NCI-H2227 treated with DMSO at 0.1 percent for 48 hours (cell line): ENCODE results near the gene THSD7B.

Experiments used
- DNase-seq: peaks from one replicate; lab custom pipeline; 2025; lab: John Stamatoyannopoulos, UW

The THSD7B gene

DNA sequence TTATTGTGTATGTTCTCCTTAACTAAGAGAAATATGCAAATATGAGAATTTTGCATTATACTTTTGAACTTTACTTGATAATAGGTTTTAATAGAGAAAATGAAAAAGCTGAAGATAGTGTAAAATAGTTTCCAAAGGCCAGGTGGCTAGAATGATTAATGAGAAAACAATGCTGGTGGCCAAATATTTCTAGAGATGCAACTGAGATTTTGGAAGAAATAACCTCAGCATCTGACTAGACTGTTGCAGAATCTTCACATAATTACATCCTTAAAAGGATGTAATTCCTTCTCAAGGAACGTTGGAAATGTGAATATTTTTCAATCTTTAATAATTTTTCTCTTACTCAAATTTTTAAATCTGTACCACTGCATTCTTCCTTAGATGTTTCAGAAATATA lies 434.4 kb downstream of the THSD7B start:
- no peak for DNase-seq

DNA sequence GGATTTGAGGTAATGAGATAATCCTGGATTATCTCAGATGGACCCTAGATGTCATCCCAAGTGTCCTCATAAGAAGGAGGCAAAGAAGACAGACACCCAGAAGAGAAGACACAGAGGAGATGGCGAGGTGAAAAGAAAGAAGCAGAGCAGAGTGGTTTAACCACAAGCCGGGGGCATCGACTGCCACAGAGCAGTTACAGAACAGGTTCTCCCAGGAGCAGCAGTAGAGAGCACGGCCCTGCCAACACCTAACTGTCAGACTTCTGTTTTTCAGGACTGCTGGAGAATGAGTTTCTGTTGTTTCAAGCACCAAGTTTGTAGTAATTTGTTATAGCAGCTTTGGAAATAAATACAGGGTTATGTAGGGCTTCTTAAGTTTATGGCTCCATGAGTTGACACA lies 437.0 kb downstream of the THSD7B start:
- no peak for DNase-seq

DNA sequence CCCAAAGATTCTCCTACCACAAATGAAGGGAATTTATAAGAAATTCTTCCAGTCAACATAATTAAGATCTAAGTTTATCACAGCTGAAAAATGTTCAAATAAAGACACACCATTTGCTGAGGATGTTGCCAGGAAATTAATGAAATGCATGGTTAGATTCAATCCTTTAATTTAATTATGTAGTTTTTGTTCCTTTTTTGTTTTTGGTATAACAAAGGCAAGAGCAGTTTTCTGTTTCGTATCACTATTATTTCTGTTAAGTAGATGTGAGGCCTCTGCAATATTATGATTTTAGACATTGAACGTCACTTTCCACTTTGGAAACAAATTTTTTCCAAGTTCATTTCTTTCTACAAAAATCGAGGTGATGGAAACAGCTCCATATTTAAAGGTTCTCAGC lies 440.0 kb downstream of the THSD7B start:
- DNase-seq, result no peak

DNA sequence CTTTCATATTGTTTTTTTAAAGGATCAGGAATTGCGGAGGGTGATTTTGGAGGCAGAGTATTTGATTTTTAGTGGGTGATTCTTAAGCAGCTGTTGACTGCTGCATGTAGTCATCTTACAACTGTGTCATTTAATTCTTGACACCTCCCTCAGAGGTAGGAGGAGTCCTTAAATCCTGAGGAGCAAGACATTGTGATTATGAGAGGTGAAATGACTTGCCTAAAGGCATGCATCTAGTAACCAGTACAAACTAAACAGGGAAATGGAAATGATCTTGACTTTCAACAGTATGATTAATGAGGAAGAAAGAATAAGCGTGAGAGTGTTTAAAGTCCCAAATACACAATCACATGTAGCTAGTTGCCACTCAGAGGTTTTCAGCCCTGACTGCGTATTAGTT lies 440.7 kb downstream of the THSD7B start:
- DNase-seq, result no peak

DNA sequence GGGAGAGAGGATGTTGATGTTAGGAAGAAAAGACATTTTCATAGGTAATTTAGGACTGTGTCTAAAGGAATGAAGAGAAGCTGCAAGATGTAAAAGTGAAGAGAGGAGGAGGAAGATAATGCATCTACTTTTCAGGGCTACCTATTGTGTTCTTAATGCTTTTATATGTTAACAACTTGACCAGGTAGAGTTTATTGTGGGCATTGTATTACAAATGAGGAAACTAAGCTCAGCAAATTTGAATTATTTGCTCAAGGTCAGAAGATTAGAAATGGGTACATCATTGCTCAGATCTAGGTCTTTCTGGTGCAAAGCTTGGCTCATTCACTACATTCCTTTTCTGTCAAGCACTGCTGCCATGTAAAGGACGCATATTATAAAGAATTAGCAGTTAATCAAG lies 441.7 kb downstream of the THSD7B start:
- DNase-seq, result no peak

DNA sequence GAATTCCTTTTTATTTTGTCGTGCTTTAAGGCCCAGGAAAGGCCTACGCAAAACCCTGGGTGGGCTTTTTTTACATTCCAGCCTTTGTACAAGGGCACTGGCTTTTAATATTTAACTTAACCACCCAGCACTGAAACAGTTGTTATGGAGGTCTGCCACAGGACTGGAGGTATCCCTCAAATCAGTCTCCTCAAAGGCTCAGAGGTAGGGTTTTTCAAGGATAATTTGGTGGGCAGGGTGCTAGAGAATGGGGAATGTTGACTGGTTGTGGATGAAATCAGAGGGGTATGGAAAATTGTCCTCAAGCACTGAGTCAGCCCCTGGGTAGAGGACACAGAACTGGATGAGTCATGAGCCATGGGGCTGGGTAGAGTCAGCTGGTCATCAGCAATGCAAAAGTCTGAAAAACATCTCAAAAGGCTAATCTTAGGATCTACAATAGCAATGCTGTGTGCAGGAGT lies 443.1 kb downstream of the THSD7B start:
- DNase-seq, result no peak

DNA sequence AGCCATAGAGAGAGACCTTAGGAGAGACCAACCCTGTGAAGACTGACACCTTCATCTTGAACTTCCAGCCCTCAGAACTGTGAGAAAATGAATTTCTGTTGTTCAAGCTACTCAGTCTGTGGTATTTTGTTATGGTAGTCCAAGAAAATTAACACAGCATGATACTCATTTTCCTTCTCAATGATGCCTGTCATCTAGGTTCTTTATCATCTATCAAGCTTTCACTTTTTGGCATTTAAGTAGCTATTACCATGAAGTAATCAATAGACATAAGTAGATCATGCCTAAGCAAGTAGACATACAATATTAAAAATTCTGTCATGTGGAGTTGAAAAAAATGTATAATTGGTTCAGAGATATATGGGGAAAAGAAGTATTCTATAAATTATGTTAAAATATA lies 444.7 kb downstream of the THSD7B start:
- peak; percentile 20 for DNase-seq

DNA sequence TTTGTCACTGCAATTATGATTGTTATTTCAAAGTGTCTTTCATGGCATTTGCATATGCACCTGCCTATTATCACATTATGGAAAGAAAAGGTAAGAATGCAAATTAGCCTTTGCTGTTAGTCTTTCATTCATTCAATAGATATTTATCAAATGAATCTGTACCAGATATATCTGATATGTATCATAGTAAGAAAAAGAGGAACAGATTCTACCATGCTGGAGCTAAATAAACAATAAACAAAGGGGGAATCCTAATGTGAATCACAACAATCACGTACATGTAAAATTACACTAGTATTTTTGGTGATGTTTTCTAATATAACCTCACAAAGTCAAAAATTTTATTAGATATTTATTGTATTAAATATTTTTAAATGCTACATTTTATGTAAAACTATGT lies 446.4 kb downstream of the THSD7B start:
- DNase-seq, result no peak

DNA sequence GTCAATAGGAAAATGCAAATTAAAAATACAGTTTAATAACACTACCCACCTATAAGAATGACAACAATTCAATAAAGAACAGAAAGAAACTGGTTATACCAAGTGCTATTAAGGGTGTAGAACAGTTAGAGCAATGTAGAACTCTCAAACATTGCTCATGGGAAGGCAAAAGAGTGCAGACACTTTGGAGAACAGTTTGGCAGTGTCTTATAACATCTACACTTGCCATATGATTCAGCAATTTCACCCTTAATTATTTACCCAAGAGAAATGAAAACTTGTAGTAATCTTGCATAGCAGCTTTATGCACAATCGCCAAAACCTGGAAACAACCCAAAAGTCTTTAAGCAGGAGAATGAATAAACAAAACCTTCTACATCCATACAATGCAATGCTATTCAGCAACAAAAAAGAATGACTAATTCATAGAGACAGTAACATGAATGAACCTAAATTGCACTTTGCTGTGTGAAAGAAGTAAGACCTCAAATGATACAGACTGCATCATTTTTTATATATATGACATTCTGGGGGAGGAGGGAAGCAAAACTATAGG lies 455.2 kb downstream of the THSD7B start:
- DNase-seq, result no peak

DNA sequence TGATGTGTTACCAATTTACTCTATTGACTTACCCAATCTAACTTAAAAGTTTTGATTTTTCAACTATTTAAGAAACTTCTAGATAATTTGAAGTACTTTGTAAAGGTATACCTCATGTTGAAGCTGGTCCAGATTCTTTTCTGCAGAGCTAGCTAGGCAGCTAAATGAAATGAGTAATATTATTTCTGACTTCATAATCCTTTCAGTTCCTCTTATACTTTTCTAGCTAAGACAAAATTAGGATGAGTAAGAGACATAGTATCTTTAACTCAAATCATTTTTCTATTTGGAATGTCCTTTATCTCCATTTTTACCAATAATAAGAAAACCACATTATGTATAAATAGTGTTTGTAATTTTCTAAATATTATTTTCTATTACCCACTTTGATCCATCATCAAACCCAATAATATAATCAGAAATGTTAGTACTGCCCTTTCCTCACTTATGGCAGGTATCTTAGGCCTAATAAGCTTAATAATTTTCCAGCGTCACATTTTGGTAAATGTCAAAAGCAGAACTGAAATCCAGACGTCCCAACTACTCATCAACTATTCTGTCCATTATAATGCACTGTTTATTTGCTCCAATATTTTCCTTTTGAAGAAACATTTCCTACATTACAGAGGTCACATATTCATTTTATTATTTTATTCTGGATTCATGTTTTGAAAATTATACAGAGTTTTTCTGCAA lies 456.6 kb downstream of the THSD7B start:
- DNase-seq, result no peak

DNA sequence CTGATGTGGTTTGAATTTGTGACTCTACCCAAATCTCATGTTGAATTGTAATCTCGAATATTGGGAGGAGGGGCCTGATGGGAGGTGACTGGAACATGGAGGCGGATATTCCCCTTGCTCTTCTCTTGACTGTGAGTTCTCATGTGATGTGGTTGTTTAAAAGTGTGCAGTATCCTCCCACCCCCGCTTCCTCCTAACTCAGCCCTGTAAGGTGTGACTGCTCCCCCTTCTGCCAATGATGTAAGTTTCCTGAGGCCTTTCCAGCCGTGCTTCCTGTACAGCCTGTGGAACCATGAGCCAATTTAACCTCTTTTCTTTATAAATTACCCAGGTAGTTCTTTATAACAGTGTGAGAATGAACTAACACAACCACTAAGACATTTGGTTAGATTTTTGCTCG lies 458.4 kb downstream of the THSD7B start:
- no peak for DNase-seq

DNA sequence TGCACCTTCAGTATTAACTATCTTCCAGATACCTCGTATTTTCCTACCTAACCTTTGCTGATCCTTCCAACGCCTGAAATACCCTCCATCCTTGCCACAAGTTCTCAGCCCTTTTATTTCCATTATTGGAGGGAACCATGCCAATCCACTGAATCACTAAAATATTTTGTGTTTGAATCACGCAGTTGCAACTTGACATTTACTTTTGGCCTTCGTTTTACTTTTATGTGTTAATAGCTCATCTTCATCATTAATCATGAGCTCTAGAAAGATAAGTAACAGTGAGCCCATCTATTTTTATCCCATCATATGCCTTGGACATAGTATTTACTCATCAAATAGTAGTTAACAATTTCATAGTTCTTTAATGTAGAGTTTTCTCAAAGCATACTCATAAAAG lies 463.2 kb downstream of the THSD7B start:
- no peak for DNase-seq

DNA sequence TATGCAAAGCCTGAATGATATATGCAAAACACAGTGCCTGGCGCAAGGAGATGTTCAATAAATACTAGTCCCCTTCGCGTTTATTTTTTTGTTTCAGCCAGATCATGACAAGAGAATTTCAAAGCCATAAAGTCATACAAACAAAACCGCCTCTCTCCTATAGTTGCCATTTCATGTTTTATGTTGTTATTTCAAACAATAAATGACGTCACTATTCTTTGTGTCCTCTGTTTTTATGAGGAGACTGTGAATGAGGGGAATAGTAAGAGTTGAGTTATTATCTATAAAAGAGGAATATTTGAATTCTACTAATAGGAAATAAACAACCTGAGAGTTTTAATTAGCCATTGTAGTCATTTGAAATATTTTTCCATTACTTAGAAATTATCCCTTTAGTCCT lies 464.5 kb downstream of the THSD7B start:
- DNase-seq, result no peak

DNA sequence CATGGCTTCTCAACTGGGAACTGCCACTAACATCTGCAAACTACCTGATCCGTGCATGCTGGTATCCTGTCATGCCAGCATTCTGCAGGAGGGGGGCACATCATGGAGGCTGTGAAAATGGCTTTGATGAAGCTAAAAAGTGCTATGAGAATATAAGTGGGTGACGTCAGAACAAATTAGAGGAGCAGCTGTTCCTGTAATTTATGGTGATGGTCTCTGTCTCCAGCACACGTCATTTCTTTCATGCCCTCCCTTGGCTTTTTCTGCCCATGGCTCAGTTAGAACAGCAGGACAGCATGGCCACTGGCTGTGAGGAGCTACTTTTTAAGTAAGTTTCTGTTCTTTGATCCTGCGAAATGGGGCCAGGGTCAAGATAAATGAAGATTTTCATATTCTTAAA lies 466.3 kb downstream of the THSD7B start:
- no peak for DNase-seq

DNA sequence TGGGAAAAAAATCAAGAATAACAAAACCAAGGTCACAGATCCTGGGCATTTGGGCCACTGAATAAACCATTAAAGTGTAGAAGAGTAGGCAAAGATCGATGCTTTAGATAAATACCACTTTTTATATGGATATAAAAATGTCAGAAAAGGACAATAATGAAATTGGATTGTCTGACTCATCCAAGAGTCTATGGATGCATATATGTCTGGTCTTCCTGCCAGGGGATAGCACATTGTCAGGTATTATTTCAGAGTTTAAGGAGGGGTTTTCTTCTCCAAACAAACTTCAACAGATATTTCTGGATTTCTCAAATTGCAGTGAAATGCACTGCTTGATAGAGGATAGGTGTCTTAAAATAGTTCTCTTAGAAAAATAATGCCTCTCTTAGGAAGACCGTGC lies 466.7 kb downstream of the THSD7B start:
- no peak for DNase-seq

DNA sequence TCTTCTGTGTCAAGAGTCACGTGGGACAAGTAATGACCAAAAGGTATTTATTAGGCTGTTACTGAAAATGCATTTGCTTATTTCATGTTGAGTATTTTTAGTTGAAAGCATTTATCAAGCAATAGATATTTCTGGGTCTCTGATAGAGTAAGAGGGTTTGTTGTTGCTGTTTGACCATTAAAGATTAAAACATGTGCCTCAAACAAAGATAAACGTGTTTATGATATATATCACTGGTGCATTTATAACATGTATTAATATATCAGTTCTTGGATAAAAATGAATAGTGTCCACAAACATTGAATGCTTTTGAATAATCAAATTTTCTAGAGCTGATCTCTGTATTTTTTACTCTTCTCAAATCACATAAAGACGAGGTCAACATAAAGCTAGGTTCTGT lies 467.7 kb downstream of the THSD7B start:
- no peak for DNase-seq

DNA sequence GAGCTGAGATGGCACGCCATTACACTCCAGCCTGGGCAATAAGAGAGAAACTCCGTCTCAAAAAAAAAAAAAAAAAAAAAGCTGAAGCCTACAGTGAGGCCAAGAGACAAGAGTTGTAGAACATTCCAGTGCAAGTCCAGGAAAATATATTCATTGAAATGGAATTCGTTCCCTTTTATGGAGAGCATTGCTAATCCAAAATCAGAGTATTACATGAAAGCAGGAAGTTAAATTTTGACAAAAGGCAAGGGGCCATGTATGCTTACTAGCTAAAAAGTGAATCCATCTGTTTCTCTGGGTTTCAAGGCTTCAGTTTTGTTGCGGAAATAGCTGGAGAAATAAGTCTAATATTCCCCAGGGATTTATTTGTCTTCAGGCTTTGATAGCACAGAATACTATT lies 471.7 kb downstream of the THSD7B start:
- DNase-seq, result no peak

DNA sequence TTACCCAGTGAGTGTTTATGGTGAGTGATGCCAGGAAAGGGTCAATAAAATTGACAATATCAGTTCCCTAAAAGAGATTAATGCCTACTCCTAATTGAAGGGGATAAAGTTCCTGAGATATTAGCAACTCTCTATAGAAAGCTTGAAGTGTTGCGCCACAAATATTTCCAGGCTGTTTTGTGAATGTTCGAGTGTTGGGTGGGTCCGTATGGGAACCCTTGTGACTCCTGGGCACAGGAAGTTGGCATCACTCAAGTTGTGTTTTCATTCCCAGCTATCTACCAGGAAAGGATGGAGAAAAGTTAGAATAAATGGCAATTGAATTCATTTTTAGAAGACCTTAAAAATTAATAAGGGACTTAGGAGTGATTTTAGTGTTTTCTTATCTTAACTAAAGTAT lies 472.7 kb downstream of the THSD7B start:
- no peak for DNase-seq

DNA sequence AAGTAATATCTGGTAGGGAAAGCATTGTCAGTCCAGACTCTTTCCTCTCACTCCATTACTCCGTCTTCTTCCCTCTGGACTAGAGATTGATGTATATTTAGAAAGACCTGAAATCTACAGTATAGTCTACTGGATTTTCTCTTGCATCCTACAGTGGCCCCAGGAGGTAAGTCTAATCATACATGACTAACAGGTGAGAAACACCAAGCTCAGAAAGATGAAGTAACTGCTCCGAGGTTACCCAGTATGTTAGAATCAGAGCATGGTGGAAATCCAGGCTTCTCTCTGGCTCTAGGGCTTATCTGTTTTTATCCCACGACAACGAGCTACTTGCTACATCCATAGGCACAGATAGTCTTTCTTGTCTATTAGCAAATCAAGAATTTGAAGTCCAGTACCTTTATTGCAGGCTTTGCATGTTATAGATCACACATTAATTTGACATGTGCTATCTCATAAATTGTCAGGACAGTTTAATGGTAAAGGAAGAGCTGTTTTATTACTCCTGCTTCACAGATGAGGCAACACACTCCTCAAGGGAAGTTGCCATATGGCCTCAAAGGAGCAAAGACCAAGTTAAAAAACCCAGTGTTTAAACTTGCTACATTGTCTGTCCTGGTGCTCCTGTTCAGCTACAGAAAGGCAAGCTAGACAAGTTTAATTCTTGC lies 484.3 kb downstream of the THSD7B start:
- DNase-seq, result no peak

DNA sequence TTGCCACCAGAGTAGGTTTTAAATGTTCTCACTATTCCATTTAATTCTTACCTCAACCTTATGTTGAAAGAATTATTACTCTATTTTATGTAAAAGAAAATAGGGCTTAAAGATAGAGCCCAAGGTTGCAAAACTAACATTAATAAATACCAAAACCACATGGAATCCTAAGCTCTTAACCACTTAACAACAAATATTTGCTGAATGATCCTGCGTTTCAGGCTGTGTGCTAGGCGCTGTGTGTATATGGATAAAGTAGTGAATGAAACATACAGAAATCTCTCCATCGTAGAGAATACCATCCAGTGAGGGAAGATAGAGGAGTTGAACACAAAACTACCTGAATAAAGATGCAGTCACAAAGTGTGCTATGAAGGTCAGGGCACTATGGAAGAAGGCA lies 485.1 kb downstream of the THSD7B start:
- DNase-seq, result no peak

DNA sequence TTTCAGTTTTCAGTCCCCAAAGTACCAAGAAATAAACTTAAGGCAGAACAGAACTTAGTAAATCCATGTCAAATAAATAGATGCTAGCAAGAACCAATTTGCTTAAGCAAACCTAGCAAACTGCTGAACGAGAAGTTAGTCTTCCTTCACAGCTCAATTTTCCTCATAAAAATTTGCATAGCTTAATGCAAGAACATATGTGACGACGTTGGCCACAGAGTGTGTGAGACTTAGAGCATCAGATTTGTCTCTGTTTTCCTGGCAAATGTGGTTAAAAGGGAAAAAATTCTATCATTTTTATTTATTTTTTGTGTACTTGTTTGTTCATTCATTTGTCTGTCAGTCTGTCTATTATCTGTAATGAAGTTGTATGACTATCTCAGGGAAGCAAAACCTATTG lies 485.7 kb downstream of the THSD7B start:
- DNase-seq, result no peak

DNA sequence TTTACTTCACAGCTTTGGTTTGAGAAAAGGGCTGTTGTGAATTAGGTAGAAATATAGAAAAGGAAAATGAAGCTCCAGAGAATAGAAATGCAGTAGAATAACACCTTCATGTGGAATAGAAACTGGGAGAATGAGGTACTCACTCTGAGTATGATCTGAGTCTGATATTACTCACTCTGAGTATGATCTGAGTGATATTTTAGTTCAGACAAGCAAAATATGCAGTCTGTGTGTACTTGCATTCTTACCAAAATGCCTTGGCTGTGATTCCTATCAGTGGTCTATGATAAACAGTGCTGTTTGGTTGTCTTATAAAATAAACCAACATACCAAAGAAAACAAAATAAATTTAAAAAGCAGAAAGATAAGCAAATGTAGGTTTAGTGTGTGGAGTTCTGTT lies 487.6 kb downstream of the THSD7B start:
- DNase-seq, result no peak

DNA sequence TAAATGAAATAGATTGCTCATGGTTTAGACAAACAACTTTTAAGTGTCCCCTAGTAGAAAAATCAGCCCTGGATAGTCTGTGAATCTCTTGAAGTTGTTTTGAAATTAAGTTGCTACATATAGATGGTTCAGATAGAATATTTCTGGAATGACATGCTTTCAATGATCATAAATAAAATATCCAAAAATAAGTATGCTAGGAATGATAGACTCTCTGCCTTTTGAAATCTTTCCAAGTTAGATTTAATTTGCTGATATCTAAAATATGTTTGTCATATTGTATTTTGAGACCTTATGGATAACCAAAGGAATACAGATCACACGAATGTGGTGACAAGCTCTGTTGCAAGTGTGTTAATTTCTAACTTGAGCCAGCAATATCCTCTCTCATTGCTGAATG lies 488.7 kb downstream of the THSD7B start:
- no peak for DNase-seq

DNA sequence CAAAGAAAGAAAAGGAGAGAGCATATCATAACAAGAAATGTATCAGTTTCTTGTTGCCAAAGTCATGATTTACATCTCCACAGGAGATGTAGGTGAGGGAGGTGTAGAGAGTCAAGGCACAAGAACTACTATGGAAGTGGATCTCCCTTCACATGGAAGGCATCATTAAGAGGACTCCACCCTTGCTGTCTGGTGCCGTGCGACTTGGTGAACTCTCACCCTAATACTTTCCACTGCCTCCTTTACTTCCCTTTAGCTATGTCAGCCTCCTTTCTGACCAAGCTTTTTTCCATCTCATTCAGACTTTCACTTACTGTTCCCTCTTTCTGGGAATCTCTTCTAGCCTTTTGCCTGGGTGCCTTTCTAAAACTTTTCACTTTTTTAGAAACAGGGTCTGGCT lies 490.0 kb downstream of the THSD7B start:
- no peak for DNase-seq
